Kidney (tissue), 14 donors: ENCODE data around the gene BTAF1. TPM values are rescaled to one million over a fixed set of nuclear protein-coding genes. Genes with fewer than 3 reads are reported as not detected.

Experiments used
- DNase-seq, 5 donors: peaks; one replicate each; pipeline ENCODE4 v3.0.0-alpha.2; 2013 to 2020
- FAIRE-seq: peaks from 2 replicates; lab custom pipeline; 2012; peaks lifted over from hg19 to GRCh38; lab: Jason Lieb, UNC
- H3K27ac ChIP-seq, 2 donors: one replicate each; pipeline ENCODE4 v1.7.0; 2013; ENCODE audit warnings: low read depth in 2 of 2, low read length in 2 of 2, inconsistent platforms in 1 of 2
- H3K27me3 ChIP-seq: one replicate; pipeline ENCODE4 v1.7.1; 2013; ENCODE audit warnings: low read length, inconsistent platforms; ENCODE audit not compliant: control insufficient read depth, insufficient read depth
- H3K36me3 ChIP-seq, 3 donors: one replicate each; pipeline versions ENCODE4 v1.7.0 to v1.7.1; 2013; ENCODE audit warnings: low read length in 3 of 3, control low read depth in 1 of 3, inconsistent platforms in 1 of 3; ENCODE audit not compliant: insufficient read depth in 3 of 3, control insufficient read depth in 2 of 3
- H3K4me1 ChIP-seq, 3 donors: one replicate each; pipeline versions ENCODE4 v1.7.0 to v1.7.1; 2013; ENCODE audit warnings: low read length in 3 of 3, inconsistent platforms in 1 of 3, low read depth in 1 of 3; ENCODE audit not compliant: control insufficient read depth in 2 of 3, insufficient read depth in 2 of 3
- H3K4me3 ChIP-seq, 3 donors: one replicate each; pipeline versions ENCODE4 v1.7.0 to v1.8.1; 2013; ENCODE audit warnings: low read length in 3 of 3, control low read depth in 1 of 3, inconsistent platforms in 1 of 3
- H3K9ac ChIP-seq, 3 donors: one replicate each; pipeline versions ENCODE4 v1.7.0 to v1.7.1; 2013; ENCODE audit warnings: low read length in 3 of 3, control low read depth in 1 of 3, inconsistent platforms in 1 of 3
- H3K9me3 ChIP-seq, 3 donors: one replicate each; pipeline versions ENCODE4 v1.7.0 to v1.7.1; 2013; ENCODE audit warnings: low read length in 3 of 3, control low read depth in 1 of 3, inconsistent platforms in 1 of 3; ENCODE audit not compliant: control insufficient read depth in 2 of 3, insufficient read depth in 1 of 3
- CTCF ChIP-seq: IDR thresholded peaks from 3 replicates; pipeline ENCODE4 v1.5.1; 2012; ENCODE audit warnings: mild to moderate bottlenecking, moderate library complexity, borderline replicate concordance; ENCODE audit not compliant: insufficient read depth; ENCODE audit errors: extremely low read depth
- intact Hi-C: fragments of 100-400 bp; cut with DNase I; formaldehyde crosslinking; loops from one replicate; pipeline ENCODE4 v1.11.1; 2022
- polyA plus RNA-seq: library from polyadenylated mRNA; stranded (reverse); fragments of 350-450 nt; fragmentation: Illumina TruSeq; extraction: RNeasy Lipid Tissue Mini Kit (QIAGEN cat#74804); gene quantifications from one replicate; pipeline ENCODE4 v1.2.3, GENCODE V29; 2014; ENCODE audit warnings: low read depth, low replicate concordance; ENCODE audit not compliant: insufficient read depth
- total RNA-seq: library from RNA; stranded (reverse); fragmentation: NEBNext Ultra II Directional; extraction: Animal tissue kit (Norgen Biotek cat#: 25700); gene quantifications from one replicate; pipeline ENCODE4 v1.2.1, GENCODE V29; 2021
- donor health status: control.
- donor health status: control.
- donor health status: control.
- donor health status: control.
- donor health status: control.
- donor health status: DM: yes; HTN: yes; CAD: no.
- donor health status: Normal renal cell carcinoma (clear cell type).

BTAF1 gene
- total and polyA plus RNA-seq, 2 donors from 2014 or later, result 4.3 to 35.1 TPM

GRCh38 chr10:91953600-91954160, 30.1 kb downstream of the BTAF1 start:
- peaks cover 0 to 41% (median 21%) of the 10 kb centered on the region in 3 donors for H3K36me3 ChIP-seq

GRCh38 chr10:91955114-91955513, 31.5 kb downstream of the BTAF1 start:
- TF ChIP-seq CTCF, result no peak
- intact Hi-C loops, result no loop called here

More at GRCh38 chr10:91953600-91954160, 30.1 kb downstream of the BTAF1 start:
- no peak overlapping the region for H3K4me3 ChIP-seq
- intact Hi-C loops, result no loop called here
- no peak overlapping the region for H3K9ac ChIP-seq
- FAIRE-seq, result no peak
- H3K27ac ChIP-seq, result no peak overlapping the region
- TF ChIP-seq CTCF, result no peak
- no peak for DNase-seq
- no peaks in the 10 kb centered on the region for H3K4me1 ChIP-seq
- H3K27me3 ChIP-seq, result no peaks in the 10 kb centered on the region
- H3K9me3 ChIP-seq, result no peaks in the 10 kb centered on the region

GRCh38 chr10:91957091-91957490, 33.5 kb downstream of the BTAF1 start:
- Histone ChIP-seq H3K4me3 (no peak overlapping the region), H3K9ac (no peak overlapping the region), H3K27ac (no peak overlapping the region), H3K9me3 (no peaks in the 10 kb centered on the region), H3K27me3 (no peaks in the 10 kb centered on the region), H3K4me1 (no peaks in the 10 kb centered on the region), H3K36me3 (peaks cover 4 to 71% (median 26%) of the 10 kb centered on the region in 3 donors)
- TF ChIP-seq CTCF, result no peak
- intact Hi-C loops, result no loop called here
- DNase-seq (no peak), FAIRE-seq (peak; percentile 8)

More at GRCh38 chr10:91955114-91955513, 31.5 kb downstream of the BTAF1 start:
- Histone ChIP-seq H3K27me3 (no peaks in the 10 kb centered on the region), H3K27ac (no peak overlapping the region), H3K4me1 (no peaks in the 10 kb centered on the region), H3K4me3 (no peak overlapping the region), H3K9me3 (no peaks in the 10 kb centered on the region), H3K9ac (no peak overlapping the region), H3K36me3 (peaks cover 4 to 53% (median 25%) of the 10 kb centered on the region in 3 donors)
- DNase-seq (no peak), FAIRE-seq (no peak)
